HG03432 (cell line): ENCODE data around the gene TDRD10.

Experiments
- ATAC-seq: cut with Tn5 transposase; IDR thresholded peaks from one replicate; pipeline ENCODE4 v1.9.1; 2021; ENCODE audit warnings: mild to moderate bottlenecking, moderate library complexity; ENCODE audit not compliant: unreplicated experiment

TDRD10 gene, protein sequence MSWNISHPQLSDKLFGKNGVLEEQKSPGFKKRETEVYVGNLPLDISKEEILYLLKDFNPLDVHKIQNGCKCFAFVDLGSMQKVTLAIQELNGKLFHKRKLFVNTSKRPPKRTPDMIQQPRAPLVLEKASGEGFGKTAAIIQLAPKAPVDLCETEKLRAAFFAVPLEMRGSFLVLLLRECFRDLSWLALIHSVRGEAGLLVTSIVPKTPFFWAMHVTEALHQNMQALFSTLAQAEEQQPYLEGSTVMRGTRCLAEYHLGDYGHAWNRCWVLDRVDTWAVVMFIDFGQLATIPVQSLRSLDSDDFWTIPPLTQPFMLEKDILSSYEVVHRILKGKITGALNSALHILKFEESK

DNA sequence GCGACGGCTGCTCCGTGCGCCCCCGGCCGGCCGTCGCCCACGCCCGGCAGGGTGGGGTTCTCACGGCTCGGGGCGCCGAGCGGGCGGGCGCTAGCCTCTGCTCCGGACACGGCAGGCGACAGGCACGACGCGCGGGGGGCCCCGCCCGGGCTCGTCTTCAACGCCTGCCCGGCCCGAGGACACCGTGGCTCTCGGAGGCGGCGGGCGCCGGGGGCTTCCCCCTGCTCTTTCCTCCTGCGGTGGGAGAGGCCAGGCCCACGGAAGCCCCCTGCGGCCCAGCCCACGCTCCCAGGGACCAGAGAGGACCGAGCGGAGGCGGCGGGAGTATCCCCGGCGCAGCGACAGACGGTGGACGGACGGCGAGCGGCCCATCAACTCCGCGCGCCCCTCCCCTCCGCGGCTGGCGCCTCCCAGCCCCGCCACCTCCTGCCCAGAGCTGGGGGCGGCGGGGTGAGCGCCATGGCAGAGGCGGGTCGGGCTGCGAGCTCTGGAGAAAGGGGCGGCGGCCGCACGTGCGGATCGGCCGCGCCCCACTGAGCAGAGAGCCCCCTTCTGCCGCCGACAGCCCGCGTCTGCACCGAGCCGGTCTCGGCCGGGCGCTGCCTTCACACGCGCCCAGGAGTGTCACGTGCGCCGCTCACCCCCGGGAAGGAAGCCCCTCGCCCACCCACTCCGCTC, at the start of gene TDRD10, which contains the start of gene SHE:
TDRD10 (plus strand) TSS at position 154 of the 678 bp plus-strand sequence. CDS start 4,685 bp downstream, outside the sequence.
SHE (minus strand) TSS at position 347 of the 678 bp plus-strand sequence. CDS start 386 bp downstream, outside the sequence.
- ATAC-seq: no peak

DNA sequence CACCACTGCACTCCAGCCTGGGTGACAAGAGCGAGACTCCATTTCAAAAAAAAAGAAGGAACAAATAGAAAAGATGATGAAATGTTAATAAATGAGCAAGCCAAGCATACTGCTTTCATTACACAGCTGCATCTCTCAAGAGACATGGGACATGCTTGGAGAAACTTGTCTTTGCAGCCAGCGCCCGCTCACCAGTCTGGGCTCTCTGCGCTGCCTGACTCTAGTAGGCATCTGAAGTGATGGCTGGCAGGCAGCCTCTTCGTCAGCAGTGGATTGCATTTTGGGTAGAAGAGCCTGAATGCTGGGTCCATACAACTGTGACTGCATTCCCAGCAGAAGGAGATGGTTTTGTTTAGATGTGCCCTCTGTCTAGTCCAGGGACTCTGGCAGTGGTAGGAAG, 48.9 kb upstream of the TDRD10 start:
- no peak for ATAC-seq

DNA sequence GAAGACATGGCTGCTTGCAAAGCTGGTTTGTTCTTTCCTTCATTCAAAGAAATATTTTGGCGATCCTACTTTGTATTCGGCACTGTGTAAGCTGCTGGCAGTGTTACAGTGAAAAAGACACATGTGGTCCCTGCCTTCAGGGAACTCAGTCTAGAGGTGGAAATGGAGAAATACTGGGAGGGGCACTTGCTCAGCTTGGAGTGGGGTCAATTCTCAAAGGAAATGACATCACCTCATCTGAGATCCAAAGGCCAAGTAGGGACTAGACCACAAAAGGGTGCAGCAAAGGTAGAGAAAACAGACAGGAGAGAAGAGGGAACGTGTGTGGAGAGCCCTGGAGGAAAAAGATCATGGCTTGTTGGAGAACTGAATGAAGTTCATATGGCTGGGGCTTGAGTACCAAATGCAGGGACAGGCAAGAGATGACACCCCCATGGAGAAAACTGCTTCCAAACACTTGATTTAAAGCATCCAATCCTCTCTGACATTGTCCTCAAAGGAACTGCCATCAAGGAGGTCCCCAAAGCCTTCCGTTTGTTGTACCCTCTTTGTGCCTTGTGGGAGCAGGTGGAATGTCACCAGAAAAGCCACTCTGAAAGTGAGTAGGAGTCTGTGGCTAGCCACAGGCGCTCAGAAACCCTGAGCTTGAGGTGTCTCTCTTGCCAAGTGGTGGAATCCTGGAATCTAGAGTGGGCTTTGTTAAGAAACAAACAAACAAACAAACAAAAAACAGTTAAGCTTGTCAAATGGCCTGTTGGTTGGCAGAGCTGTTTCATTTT, 48.3 kb upstream of the TDRD10 start:
- ATAC-seq: no peak

DNA sequence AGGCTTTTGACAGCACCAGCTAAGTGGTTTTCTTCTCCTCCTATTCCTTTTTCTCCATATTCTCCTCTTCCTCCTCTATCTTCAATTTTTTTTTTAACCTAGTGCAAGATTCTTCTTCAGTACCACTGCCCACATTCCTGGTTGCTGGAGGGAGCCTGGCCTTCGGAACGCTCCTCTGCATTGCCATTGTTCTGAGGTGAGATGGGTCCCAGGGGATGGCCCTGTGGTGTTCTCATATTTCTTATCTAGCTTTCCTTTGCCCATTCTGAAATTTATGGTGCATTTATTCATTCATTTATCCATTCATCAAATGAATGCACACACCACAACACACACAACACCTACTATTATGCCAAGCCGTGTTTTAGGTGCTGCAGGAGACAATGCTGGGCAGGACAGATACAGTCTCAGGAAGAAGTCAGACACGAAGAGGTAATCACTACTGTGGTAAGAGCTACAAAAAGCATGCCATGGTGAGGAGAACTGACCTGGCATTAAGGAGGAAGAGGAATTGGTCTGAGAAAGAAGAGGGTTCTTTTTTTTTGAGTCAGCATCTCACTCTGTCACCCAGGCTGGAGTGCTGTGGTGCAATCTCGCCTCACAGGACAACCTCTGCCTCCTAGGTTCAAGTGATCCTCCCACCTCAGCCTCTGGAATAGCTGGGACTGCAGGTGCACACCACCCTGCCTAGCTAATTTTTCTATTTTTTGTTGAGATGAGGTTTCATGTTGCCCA, 47.5 kb upstream of the TDRD10 start:
- ATAC-seq: no peak

DNA sequence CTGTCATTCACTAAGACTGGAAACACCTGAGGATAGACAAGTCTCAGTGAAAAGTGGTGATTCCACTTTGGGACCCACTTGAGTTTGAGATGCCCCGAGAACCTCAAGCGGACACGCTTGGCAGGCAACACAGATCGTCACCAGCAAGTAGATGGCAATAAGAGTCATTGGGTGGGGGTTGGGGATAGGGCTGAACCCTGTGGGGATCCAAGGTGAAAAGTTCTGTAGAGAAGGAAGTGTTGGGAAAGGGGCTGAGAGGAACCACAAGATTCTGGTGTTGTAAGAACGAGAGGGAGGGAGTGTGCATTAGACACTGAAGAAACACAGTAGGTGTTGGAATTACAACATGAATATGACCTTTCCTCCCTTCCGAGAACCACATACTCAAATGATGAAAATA, 45.4 kb upstream of the TDRD10 start:
- ATAC-seq: no peak

DNA sequence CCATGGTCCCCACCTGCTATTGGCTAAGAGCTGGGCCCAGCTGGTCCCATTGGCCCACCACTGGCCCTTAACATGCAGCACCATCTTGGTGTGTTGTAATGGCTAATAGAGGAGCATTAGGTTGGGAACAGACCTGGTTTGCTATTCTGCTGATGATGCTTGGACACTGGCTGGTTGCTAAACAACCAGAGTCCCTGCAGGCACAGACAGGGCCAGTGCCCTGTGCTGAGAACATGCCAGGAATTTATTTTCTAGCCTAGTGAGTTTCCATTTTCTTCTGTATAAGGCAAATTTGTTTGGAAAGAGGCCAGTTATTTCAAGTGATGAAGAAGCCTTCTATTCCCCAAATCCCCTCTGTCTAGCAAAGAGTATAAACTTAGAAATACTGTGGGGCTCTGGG, 42.9 kb upstream of the TDRD10 start:
- no peak for ATAC-seq

DNA sequence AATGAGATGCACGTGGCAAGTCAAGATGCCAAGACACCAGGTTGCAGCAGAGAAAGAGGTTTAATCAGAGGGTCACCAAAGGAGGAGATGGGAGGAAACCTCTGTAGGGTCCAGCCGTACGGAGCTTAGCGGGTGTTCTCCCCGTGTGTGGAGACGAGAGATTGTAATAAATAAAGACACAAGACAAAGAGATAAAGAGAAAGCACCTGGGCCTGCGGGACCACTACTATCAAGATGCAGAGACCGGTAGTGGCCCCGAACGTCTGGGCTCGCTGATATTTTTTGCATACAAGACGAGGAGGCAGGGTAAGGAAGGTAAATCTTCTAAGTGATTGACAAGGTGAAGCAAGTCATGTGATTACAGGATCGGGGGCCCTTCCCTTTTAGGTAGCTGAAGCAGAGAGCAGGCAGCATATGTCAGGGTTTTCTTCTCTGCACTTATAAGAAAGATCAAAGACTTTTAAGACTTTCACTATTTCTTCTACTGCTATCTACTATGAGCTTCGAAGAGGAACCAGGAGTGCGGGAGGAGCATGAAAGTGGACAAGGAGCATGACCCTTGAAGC, 41.2 kb upstream of the TDRD10 start:
- ATAC-seq: no peak

DNA sequence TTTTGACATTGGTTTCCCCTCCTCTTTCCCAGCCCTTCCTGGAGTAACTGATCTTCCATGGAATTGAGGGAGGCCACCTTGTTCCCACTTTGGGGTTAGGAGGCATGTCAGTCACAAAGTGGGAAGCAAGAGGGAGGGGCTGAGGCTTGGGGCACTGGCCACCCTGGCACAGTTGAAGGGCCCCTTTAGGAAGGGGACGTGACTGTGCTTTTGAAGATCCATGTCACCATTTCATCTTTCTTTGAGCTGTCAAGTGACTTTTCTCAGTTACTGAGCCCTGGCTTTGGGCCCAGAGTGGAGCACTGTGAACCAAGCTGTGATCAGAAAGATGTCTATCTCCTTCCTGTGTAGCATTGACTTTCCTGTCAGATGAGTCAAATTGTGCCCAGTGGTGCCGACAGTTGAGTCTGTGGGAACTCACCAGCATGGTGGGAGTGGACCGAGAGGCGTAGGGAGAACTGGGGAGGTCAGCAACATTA, 38.5 kb upstream of the TDRD10 start:
- ATAC-seq: no peak

DNA sequence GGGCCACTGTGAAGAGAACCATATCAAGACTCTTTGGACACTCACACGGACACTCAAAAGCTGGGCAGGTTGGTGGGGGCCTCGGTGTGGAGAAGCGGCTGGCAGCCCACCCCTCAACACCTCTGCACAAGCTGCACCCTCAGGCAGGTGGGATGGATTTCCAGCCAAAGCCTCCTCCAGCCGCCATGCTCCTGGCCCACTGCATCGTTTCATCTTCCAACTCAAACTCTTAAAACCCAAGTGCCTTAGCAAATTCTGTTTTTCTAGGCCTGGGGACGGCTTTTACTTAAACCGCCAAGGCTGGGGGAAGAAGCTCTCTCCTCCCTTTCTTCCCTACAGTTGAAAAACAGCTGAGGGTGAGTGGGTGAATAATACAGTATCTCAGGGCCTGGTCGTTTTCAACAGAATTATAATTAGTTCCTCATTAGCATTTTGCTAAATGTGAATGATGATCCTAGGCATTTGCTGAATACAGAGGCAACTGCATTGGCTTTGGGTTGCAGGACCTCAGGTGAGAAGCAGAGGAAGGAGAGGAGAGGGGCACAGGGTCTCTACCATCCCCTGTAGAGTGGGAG, 36.3 kb upstream of the TDRD10 start:
- ATAC-seq: no peak

DNA sequence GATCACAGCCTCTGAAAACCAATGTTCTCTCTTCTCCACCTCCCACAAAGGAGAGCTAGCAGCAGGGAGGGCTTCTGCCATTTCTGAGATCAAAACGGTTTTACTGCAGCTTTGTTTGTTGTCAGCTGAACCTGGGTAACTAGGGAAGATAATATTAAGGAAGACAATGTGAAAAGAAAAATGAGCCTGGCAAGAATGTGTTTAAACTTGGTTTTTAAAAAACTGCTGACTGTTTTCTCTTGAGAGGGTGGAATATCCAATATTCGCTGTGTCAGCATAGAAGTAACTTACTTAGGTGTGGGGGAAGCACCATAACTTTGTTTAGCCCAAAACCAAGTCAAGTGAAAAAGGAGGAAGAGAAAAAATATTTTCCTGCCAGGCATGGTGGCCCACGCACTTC, 35.8 kb upstream of the TDRD10 start:
- no peak for ATAC-seq

DNA sequence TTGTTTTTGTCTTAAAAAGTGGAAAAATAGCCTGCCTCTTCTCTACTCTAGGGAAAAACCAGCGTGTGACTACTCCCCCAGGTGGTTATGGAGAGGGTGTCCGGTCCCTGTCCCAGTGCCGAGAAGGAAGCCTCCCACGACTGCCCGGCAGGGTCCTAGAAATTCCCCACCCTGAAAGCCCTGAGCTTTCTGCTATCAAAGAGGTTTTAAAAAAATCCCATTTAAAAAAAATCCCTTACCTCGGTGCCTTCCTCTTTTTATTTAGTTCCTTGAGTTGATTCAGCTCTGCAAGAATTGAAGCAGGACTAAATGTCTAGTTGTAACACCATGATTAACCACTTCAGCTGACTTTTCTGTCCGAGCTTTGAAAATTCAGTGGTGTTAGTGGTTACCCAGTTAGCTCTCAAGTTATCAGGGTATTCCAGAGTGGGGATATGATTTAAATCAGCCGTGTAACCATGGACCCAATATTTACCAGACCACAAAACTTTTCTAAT, 35.0 kb upstream of the TDRD10 start:
- no peak for ATAC-seq

DNA sequence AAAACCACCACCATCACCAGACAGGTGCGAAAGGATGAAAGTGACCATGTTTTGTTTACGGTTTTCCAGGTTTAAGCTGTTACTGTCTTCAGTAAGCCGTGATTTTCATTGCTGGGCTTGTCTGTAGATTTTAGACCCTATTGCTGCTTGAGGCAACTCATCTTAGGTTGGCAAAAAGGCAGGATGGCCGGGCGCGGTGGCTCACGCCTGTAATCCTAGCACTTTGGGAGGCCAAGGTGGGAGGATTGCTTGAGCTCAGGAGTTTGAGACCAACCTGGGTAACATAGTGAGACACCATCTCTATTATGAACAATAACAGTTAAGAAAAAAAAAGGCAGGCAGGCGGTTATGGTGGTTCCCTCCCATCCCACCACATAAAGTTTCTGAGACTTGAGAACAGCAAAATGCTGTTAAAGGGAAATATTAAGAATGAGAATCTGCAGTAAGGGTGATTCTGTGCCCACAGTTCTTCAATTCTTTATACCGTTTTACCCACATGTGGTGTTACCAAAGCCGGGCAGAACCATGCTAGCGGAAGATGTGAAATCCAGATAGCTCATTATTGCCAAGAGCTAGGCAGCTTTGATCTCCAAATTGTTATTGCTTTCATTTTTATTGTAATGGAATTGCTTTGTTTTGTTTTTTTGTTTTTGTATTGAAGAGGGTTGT, 34.5 kb upstream of the TDRD10 start:
- ATAC-seq: no peak

DNA sequence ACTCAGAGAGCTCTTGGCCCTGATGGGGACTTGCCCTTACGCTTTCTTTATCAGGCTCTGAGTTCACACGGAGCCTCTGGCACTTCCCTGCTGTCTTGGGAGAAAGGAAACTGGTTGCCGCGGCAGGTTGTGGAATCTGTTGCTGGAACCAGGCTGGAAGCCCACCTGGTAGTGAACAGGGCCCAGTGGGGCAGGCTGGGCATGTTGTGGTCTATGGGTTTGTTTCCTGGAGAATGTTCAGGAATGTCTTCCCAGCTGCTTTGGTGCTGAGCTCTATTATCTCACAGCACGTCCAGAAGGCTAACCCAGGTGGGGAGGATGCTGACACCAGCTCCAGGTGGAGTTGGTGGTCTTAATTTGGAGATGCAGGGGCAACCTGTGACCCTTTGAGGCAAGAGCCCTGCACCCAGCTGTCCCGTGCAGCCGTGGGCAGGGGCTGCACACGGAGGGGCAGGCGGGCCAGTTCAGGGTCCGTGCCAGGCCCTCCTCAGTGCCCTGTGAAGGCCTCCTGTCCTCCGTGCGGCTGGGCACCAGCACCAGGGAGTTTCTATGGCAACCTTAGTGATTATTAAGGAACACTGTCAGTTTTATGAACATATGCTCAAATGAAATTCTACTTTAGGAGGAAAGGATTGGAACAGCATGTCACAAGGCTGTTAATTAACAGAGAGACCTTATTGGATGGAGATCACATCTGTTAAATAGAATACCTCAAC, 33.3 kb upstream of the TDRD10 start:
- ATAC-seq: no peak

DNA sequence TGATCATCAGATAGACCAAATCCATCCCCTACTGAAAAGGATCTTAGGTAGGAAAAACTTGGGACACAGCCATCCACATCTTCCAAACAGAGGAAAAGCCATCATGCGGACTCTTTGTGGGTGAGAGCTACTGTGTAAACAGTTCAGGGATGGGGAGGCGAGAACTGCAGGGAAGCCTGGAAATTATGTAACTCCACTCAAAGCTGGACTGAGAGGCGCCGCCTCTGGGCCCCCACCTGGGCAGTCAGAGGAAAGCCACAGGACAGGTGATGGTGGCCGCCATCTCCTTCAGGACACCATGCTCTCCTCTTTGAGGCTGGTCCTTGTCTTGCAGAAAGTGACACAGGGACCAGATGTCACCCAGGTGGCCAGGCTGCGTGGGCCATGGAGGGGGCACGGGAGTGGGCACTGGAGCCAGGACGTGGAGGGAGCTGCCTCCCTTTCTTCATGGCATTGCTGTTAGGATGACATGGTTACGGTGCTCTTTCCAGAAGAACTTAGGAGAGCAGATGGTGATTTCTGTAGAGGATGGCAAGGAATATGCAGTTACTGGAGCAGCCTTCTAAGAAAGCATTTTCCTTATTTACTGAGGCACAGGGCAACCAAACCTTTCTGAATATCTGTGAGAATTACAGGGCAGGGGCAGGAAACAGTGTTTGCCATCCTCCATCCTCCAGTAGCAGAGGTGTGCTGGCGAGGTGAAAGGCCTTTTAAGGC, 32.0 kb upstream of the TDRD10 start:
- no peak for ATAC-seq

DNA sequence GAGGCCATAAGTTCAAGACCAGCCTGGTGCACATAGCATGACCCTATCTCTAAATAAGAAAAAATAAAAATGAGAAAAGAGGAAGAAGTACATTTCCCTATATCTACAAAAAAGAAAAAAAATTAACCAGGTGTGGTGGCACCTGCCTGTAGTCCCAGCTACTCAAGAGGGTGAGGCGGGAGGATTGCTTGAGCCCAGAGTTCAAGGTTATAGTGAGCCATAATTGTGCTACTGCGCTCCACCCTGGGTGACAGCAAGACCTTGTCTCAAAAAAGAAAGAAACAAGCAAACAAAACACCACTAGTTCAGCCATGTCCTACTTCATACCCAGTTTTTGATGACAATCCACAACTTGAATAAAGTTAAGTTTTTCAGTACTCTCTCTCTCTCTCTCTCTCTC, 30.7 kb upstream of the TDRD10 start:
- ATAC-seq: no peak

DNA sequence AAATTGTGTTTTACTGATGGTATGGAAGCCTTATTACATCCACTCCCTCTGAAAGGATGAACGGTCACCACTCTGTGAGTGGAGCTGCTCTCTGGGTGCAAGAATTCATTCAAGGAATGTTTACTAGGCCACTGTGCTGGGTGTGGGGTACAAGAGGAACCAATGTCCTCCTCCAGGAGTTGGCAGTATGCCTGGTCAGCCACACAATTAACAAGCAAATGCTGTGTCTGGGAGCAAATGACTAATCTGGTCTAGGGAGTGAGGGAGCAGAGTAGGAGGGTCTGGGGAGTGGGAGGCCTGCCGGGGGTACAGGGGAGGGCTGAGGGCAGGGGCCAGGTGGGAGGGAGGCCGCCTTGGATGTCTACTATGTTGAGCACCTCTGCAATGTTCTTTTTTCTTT, 27.2 kb upstream of the TDRD10 start:
- no peak for ATAC-seq

DNA sequence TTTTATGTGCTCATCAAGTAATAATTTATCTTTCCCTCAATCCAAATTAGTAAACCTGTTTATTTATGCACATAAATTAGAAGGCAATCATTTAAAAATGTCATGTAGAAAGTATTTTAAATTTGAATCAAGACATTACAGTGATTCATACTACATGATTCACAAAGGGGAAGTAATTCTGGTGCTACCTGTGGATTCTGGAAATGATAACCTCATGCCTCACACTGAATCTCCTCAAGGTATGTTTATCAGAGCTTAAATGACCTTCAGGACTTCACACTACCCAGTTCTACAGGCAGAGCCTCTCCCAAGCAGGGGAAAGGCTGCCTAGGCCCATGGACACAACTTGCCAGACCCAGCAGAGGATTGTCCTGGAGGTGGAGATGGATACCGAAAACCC, 25.2 kb upstream of the TDRD10 start:
- ATAC-seq: no peak

DNA sequence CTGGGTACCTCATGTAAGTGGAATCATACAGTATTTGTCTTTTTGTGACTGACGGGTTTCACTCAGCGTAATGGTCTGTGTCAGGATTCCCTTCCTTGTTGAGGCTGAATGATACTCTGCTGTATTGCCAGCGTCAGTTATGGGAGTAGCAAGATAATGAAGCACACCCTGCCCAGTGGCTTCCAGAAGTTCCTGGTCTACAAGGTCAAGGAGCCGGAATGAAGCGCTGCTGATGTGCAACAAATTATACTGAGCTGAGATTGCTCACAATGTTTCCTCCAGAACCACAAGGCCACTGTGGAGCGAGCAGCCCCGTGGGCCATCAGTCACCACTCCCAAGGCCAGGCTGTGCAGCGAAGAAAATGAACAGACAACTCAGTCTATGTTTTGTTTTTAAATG, 24.0 kb upstream of the TDRD10 start:
- ATAC-seq: no peak
